ENCODE results near the gene ARHGEF9. TPM values are rescaled to one million over a fixed set of nuclear protein-coding genes. Genes with fewer than 3 reads are reported as not detected.

Gene ARHGEF9
- total and polyA plus RNA-seq, 2 of the 8 experiments (the other 6 are each of a cell fraction or from before 2014, with no cell fraction given): 28.7 to 31.8 TPM

DNA sequence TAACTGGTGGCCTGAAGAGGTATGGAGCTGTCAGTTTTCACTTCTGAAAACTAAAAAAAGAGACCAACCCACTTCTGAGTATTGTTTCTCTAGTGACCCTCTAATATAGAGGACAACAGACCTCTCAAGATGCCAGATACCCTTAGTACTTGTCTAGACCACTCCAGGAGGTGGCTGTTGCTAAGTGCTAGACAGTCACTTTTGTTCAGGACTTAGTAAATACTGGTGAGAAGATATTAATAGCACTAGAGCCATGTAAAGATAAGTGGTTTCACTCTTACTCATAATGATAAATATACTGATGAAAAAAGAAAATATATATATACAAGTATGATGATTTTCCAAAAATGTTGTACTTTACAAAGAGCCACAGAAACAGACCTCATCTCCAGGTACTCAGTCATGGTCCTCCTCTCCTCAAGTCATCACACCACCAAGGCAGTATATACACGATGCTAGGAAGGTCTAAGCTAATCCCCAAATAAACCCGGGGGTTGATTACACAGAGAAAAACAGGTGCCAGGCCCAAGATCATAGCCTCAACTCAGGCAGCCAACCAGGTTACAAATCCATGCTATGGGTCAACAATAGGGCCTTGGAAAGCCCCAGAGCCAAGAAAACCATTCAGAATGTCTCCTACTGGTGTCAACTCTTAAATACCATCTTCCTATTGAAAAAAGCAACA is 66.9 kb downstream of the ARHGEF9 start:
- no peak for FAIRE-seq
- ChIA-PET POLR2A (ENCODE audit: partially characterized antibody) (no interaction called here), CTCF (ENCODE audit: partially characterized antibody) (interaction anchor here (1.4 kb wide), 1 partner anchor 10 kb away, joined by 3 read pairs; no protein-coding TSS in a partner anchor)
- Histone ChIP-seq H3K79me1 (ENCODE audit: low read depth, low read length) (no peaks in the 10 kb centered on the region), H2BK20ac (ENCODE audit: low read length) (no peak overlapping the region), H4K5ac (ENCODE audit: insufficient read length, low read depth, low read length) (no peak overlapping the region), H3K56ac (replicated peaks; ENCODE audit: insufficient read length, low read depth, low read length) (no peak overlapping the region), H3K9ac (replicated peaks in 1 of 4; ENCODE audit: extremely low read depth in 1 of 4, low read depth in 3 of 4, low read length in 3 of 4) (no peak overlapping the region), H3K27ac (ENCODE audit: low read depth, low read length) (no peak overlapping the region), H3K79me2 (ENCODE audit: control insufficient read depth in 1 of 2, insufficient read depth in 2 of 2, low read length in 2 of 2) (no peaks in the 10 kb centered on the region; a peak in 1 of 4 replicates), H3K4ac (replicated peaks; ENCODE audit: insufficient read length, low read depth, low read length) (no peak overlapping the region), H4K91ac (replicated peaks; ENCODE audit: insufficient read length, low read length) (no peak overlapping the region), H2BK5ac (ENCODE audit: low read depth, low read length) (no peak overlapping the region), H3K4me2 (ENCODE audit: insufficient read depth in 1 of 2, low read depth in 2 of 2, low read length in 2 of 2) (no peak overlapping the region), H3K4me3 (ENCODE audit: extremely low read depth in 1 of 4, insufficient read depth in 2 of 4, low read depth in 3 of 4, low read length in 4 of 4) (no peak overlapping the region), H2BK15ac (ENCODE audit: low read length) (no peak overlapping the region), H2AK5ac (ENCODE audit: low read depth, low read length) (no peak overlapping the region), H3K9me3 (ENCODE audit: insufficient read depth in 2 of 2, low read depth in 1 of 2, low read length in 1 of 2) (no peaks in the 10 kb centered on the region), H4K20me1 (replicated peaks in 1 of 2; ENCODE audit: control insufficient read depth in 1 of 2, insufficient read depth in 2 of 2, low read length in 2 of 2) (peaks cover 0 to 2% of the 10 kb centered on the region in 2 experiments), H3K36me3 (ENCODE audit: control insufficient read depth in 2 of 4, insufficient read depth in 4 of 4, low read length in 3 of 4) (peaks cover 0 to 7% (median 3%) of the 10 kb centered on the region in 4 experiments; a peak in 4 of 8 replicates), H2BK120ac (replicated peaks; ENCODE audit: low read depth, low read length) (no peak overlapping the region), H4K8ac (ENCODE audit: extremely low read depth, insufficient read depth, low read length) (no peak overlapping the region), H3K18ac (ENCODE audit: extremely low read depth, low read length) (no peak overlapping the region), H3K4me1 (replicated peaks in 1 of 4; ENCODE audit: control insufficient read depth in 3 of 4, insufficient read depth in 4 of 4, low read length in 3 of 4) (no peaks in the 10 kb centered on the region), H3K23ac (ENCODE audit: insufficient read length) (no peak overlapping the region), H3K23me2 (ENCODE audit: low read depth, low read length) (no peaks in the 10 kb centered on the region), H2AFZ (ENCODE audit: low read length) (no peak overlapping the region), H3K14ac (ENCODE audit: insufficient read length) (no peak overlapping the region), H3K27me3 (replicated peaks in 1 of 4; ENCODE audit: control insufficient read depth in 3 of 4, extremely low read depth in 1 of 4, insufficient read depth in 3 of 4, low read length in 3 of 4) (no peaks in the 10 kb centered on the region), H2BK12ac (ENCODE audit: low read depth, low read length) (no peak overlapping the region)
- 94% methylated on average over 2 of the region's 2 CpGs; no CpG with 5 or more reads in 1 of the 2 experiments for WGBS, 2 experiments (ENCODE audit: extremely low coverage in 1 of 2, insufficient coverage in 1 of 2, insufficient read length in 1 of 2, insufficient replicate concordance in 2 of 2, low coverage in 1 of 2, low lambda C conversion rate in 2 of 2, missing lambda C conversion rate in 1 of 2)
- no peak for DNase-seq (ENCODE audit: low read depth in 1 of 2, low spot score in 2 of 2)
- TF ChIP-seq, protein P1, sequence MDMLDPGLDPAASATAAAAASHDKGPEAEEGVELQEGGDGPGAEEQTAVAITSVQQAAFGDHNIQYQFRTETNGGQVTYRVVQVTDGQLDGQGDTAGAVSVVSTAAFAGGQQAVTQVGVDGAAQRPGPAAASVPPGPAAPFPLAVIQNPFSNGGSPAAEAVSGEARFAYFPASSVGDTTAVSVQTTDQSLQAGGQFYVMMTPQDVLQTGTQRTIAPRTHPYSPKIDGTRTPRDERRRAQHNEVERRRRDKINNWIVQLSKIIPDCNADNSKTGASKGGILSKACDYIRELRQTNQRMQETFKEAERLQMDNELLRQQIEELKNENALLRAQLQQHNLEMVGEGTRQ (IDR thresholded peaks at IDR 0.05; ENCODE audit: low read length): no peak
- TF ChIP-seq SAP30 (IDR thresholded peaks at IDR 0.05; ENCODE audit: insufficient read depth, insufficient replicate concordance, low read length) (no peak), EZH2 (IDR thresholded peaks at IDR 0.05; ENCODE audit: low read depth, low read length, severe bottlenecking) (no peak), CREB1 (IDR thresholded peaks at IDR 0.05) (no peak), JUND (IDR thresholded peaks at IDR 0.05; ENCODE audit: low read length) (no peak), ASH2L (IDR thresholded peaks at IDR 0.05; ENCODE audit: low read length) (no peak), SIN3A (conservative IDR thresholded peaks at IDR 0.05 in 1 of 2, IDR thresholded peaks at IDR 0.05 in 1 of 2; ENCODE audit: low read depth in 1 of 2, low read length in 2 of 2) (no peak)
